ENCODE measurements around the gene ABI1.
A peak's percentile ranks its signal among the peaks of the same experiment; 100 is the strongest.

The ABI1 gene

DNA sequence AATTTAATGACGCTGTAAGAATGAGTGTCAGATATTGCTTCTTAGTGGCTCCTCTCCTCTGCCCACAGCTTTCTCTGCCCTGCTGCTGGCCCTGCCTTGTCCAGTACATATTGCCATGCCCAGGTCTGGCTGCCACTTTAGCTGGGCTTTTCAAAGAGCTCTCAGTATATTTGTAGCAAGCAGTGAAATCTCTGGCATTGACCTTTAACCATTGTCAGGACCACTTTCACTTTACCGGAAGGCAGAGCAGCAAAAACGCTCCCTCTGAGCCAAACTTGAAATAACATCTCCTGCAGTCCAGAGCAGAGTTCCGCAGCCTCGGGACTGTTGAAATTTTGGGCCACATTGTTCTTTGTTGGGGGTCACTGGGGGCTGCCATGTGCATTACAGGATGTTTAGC is 149.4 kb downstream of the ABI1 start:
- no peak for DNase-seq (ENCODE audit: low spot score)

DNA sequence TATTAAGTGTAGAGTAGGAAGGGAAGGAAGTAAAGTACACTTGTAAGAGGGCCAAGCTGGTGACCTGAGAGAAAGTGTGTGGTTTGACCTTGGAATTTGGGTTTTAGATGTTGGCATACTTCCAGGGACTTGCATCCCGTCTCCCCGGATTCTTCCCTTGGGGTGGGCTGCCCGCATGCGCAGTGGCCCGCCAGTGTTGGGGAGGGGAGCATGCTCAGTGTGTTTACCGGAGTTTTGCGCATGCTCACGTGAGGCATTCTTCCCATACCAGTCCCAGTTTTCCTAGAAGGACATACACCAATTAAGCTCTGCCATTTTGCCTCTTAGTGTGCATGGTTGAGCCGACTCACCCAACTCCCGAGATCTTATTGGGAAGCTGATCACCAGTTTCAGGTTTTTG is 153.8 kb downstream of the ABI1 start:
- DNase-seq (ENCODE audit: low spot score) = no peak

DNA sequence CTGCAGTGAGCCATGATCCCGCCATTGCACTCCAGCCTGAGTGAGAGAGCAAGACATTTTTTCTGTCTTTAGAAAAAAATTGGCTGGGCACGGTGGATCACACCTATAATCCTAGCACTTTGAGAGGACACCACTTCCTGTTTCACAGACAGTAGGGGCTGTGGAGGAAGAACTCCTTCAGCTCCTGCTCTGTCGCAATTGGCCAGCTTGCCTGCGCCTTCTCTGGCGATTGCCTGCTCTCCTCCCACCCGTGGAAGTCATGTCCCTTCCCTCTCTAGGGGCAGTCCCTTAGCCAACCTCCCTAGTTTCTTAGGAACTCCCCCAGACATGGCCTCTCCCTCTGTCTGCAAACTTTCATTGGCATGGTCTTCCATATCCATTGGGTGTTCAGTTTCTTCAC is 154.6 kb downstream of the ABI1 start:
- no peak for DNase-seq (ENCODE audit: low spot score)

DNA sequence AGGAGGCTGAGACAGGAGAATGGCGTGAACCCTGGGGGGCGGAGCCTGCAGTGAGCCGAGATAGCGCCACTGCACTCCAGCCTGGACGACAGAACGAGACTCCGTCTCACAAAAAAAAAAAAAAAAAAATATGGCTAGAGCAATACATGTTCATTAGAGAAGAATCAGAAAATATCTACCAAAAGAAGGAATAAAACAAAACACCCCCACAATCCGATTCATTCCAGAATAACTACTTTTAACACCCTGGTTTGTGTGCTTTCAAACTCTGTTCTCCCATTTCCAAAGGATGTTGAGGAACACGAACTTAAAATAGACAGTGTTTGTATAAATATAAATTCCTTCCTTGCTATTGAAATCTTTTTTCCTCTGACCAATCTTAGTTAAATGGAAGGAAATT is 156.8 kb downstream of the ABI1 start:
- no peak for DNase-seq (ENCODE audit: low spot score)

- no peak for DNase-seq (ENCODE audit: low spot score)
Measured at GRCh38 chr10:26703096-26703495, 157.7 kb downstream of the ABI1 start.

- DNase-seq (ENCODE audit: low spot score) = no peak
Measured at GRCh38 chr10:26700884-26701630, 159.7 kb downstream of the ABI1 start.

GRCh38 chr10:26699631-26700030 is 161.1 kb downstream of the ABI1 start:
- no peak for DNase-seq (ENCODE audit: low spot score)

DNA sequence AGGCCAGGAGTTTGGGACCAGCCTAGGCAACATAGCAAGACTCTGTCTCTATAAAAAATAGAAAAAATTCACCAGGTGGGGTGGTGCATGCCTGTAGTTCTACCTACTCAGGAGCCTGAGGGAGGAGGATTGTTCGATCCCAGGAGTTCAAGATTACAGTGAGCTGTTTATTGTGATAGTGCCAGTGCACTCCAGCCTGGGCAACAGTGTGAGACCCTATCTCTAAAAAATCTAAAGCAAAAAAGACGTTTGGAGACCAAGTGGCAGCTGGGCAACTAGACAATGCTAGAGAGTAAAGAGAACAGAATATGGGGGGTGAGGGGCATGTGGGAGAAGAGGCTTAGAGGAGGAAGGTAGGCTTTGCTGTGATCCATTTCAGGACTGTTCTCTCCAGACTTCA is 161.8 kb downstream of the ABI1 start:
- no peak for DNase-seq (ENCODE audit: low spot score)

DNA sequence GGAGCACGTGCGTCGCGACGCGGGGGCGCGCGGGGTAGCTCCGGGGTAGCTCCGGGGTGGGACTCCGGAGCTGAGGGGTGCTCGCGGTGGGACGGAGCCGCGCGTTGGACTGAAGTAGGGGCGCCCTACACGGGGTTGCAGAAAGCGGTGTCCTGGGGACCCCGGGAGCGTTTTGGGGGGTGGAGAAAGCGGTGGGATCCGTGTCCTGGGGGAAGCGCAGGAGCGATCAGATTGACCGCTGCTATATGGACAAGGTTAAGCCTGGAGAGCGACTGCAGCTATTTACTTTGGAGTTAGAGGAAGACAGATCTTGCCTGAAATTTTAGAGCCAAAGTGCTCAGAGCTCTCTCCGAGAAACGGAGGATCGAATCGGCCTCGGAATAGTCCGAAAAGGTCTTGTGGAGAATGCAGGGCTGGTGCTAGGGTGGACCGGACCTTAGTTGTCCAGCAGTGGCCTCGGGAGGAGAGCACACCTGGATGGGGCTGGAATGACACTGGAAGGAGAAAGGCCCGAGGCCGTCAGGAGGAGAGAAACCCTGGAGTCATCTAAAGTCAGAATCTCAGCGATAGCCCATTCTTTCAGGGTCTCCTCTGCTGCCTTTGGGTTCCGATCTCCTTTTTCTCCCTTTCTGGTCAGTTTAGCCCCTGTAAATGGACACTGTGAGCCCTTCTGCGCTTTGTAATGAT is 162.7 kb downstream of the ABI1 start:
- DNase-seq (ENCODE audit: low spot score) = no peak

- peak; percentile 80 for DNase-seq (ENCODE audit: low spot score)
Measured at GRCh38 chr10:26697163-26697921, 163.4 kb downstream of the ABI1 start, which contains the start of gene PDSS1. TSS of gene PDSS1 (plus strand) at chr10:26697701. CDS start at chr10:26697712, 11 bp downstream.

DNA sequence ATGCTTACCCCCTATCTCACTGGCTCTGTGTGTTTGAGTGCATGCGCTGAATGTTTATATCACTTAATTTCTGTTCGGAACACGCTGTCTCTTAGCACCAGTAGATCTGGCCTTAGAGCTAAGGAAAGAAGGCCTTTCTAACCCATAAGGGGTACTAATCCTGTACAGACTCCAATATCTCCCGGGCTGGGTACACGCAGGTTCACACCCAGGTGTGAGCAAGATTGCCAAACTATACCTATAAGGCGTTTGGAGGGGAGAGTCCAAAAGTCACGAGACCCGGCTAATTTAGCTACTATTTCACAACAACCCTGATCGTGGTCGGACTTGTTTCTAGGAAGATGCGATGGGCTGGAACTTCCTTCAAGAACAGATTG is 164.0 kb downstream of the ABI1 start:
- no peak for DNase-seq (ENCODE audit: low spot score)
